Measurements from ENCODE around the gene RBX1.

Gene RBX1

GRCh38 chr22:40954113-40954512 is 2.9 kb downstream of the RBX1 start:
- H3K4me3 ChIP-seq (replicated peaks; ENCODE audit: low read depth, low read length): no peak overlapping the region
- no peak for DNase-seq (ENCODE audit: low read depth)
- TF ChIP-seq CTCF (IDR thresholded peaks at IDR 0.05; ENCODE audit: low read length, missing control alignments): no peak

- peak; percentile 40 for DNase-seq (ENCODE audit: low read depth)
- no peak for TF ChIP-seq CTCF (IDR thresholded peaks at IDR 0.05; ENCODE audit: low read length, missing control alignments)
- no peak overlapping the region for H3K4me3 ChIP-seq (replicated peaks; ENCODE audit: low read depth, low read length)
These were observed 4.4 kb downstream of the RBX1 start for GRCh38 chr22:40955571-40955970.

GRCh38 chr22:40957601-40958000 is 6.4 kb downstream of the RBX1 start:
- no peak for DNase-seq (ENCODE audit: low read depth)
- no peak overlapping the region for H3K4me3 ChIP-seq (replicated peaks; ENCODE audit: low read depth, low read length)
- TF ChIP-seq CTCF (IDR thresholded peaks at IDR 0.05; ENCODE audit: low read length, missing control alignments): no peak

- no peak for TF ChIP-seq CTCF (IDR thresholded peaks at IDR 0.05; ENCODE audit: low read length, missing control alignments)
- H3K4me3 ChIP-seq (replicated peaks; ENCODE audit: low read depth, low read length): no peak overlapping the region
- DNase-seq (ENCODE audit: low read depth): no peak
These were observed 7.1 kb downstream of the RBX1 start for GRCh38 chr22:40958299-40958698.

- no peak for DNase-seq (ENCODE audit: low read depth)
- H3K4me3 ChIP-seq (replicated peaks; ENCODE audit: low read depth, low read length): no peak overlapping the region
- no peak for TF ChIP-seq CTCF (IDR thresholded peaks at IDR 0.05; ENCODE audit: low read length, missing control alignments)
These were observed 9.0 kb downstream of the RBX1 start for GRCh38 chr22:40960145-40960544.

- no peak for TF ChIP-seq CTCF (IDR thresholded peaks at IDR 0.05; ENCODE audit: low read length, missing control alignments)
- DNase-seq (ENCODE audit: low read depth): no peak
These were observed 15.0 kb downstream of the RBX1 start for GRCh38 chr22:40965936-40966725.

GRCh38 chr22:40966726-40967085 is 15.5 kb downstream of the RBX1 start:
- no peak for TF ChIP-seq CTCF (IDR thresholded peaks at IDR 0.05; ENCODE audit: low read length, missing control alignments)
- no peak for DNase-seq (ENCODE audit: low read depth)
- H3K4me3 ChIP-seq (replicated peaks; ENCODE audit: low read depth, low read length): no peak overlapping the region

More at GRCh38 chr22:40965936-40966725, 15.0 kb downstream of the RBX1 start:
- H3K4me3 ChIP-seq (replicated peaks; ENCODE audit: low read depth, low read length): no peak overlapping the region
